Muscle layer of colon (tissue), 2 donors: ENCODE measurements around the gene BCLAF3.

Experiments
- H3K27ac ChIP-seq: one replicate; pipeline ENCODE4 v1.7.0; 2013; ENCODE audit warnings: low read depth, mild to moderate bottlenecking, low read length, moderate library complexity
- H3K27me3 ChIP-seq, 2 donors: one replicate each; pipeline ENCODE4 v1.7.0; 2013; ENCODE audit warnings: low read length in 2 of 2, mild to moderate bottlenecking in 2 of 2; ENCODE audit not compliant: insufficient read depth in 2 of 2, control insufficient read depth in 1 of 2
- H3K36me3 ChIP-seq: one replicate; pipeline ENCODE4 v1.7.0; 2013; ENCODE audit warnings: mild to moderate bottlenecking, low read length; ENCODE audit not compliant: insufficient read depth
- H3K4me1 ChIP-seq: one replicate; pipeline ENCODE4 v1.7.0; 2013; ENCODE audit warnings: mild to moderate bottlenecking, low read length; ENCODE audit not compliant: insufficient read depth
- H3K4me3 ChIP-seq, 2 donors: one replicate each; pipeline ENCODE4 v1.7.0; 2013; ENCODE audit warnings: low read length in 2 of 2, low read depth in 1 of 2, mild to moderate bottlenecking in 1 of 2, moderate library complexity in 1 of 2
- H3K9ac ChIP-seq: one replicate; pipeline ENCODE4 v1.7.0; 2013; ENCODE audit warnings: low read length
- H3K9me3 ChIP-seq: one replicate; pipeline ENCODE4 v1.7.0; 2013; ENCODE audit warnings: mild to moderate bottlenecking, low read length
- donor health status: abdominal sarcoma.
- donor health status: Adenocarcinoma of cecum.

The BCLAF3 gene

DNA sequence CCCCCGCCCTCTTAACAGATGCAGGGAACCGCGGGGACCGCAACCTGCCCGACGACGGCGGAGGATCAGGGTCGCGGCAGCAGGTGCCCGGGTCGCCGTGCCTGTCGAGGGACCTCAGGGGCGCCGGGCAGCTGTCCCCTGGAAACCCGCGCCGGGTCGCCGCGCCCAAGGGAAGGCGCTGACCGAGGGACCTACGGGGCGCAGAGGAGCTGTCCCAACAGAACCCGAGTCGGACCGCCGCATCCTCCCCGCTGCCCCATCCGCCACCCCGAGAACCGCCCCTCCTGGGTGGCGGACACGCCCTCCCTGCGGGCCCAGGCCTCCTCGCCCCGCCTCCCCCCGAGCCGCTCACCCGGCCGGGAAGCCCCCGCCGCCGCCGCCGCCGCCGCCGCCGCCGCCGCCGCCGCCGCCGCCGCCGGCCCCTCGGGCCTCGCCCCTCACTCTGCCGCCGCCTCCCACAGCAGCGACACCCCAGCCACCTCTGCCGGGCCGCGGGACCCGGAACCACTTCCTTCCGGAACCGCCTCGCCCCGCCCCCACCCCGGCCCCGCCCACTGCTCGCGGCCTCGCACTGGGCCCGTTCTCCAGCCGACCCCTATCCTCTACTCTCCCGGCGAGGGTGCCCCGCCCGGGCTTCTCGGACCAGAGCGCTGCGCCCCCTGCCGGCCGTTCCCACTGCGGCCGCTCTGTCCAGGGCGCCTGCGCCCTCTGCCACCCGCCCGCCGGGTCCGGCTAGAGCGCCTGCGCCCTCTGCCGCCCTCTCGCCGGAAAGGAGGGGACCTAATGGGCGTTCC lies at the start of gene BCLAF3:
BCLAF3 (minus strand) TSS at position 506 of the 794 bp plus-strand sequence. CDS start 20,797 bp downstream, outside the sequence.
- Histone ChIP-seq H3K27ac (peak within 1 kb of the TSS; percentile 34), H3K4me3 (peak within 1 kb of the TSS; percentile 42 to 60), H3K9ac (no peak within 1 kb of the TSS), H3K27me3 (no peaks in the 10 kb centered on the region), H3K9me3 (no peaks in the 10 kb centered on the region), H3K36me3 (no peaks in the 10 kb centered on the region), H3K4me1 (no peaks in the 10 kb centered on the region)

DNA sequence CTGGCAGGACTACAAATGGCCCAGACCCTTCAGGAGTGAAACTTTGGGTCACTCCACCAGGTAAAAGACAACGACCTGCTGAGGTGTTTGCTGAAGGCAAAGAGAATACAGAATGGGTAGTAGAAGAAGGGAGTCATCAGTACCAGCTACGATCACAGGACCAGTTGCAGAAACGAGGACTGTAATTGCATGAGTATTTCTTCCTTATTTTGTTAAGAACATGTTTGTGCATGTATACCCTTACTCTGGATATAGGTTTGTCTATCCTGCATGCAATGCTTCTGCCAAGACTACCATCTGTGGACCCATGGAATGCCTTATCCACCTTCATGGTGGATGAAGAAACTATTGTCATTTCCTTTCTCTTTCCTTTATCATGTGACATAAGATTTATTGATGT lies 48.1 kb upstream of the BCLAF3 start:
- Histone ChIP-seq H3K36me3 (no peaks in the 10 kb centered on the region), H3K4me1 (no peaks in the 10 kb centered on the region), H3K9ac (no peak overlapping the region), H3K27ac (no peak overlapping the region), H3K27me3 (no peaks in the 10 kb centered on the region), H3K9me3 (no peaks in the 10 kb centered on the region), H3K4me3 (no peak overlapping the region)

DNA sequence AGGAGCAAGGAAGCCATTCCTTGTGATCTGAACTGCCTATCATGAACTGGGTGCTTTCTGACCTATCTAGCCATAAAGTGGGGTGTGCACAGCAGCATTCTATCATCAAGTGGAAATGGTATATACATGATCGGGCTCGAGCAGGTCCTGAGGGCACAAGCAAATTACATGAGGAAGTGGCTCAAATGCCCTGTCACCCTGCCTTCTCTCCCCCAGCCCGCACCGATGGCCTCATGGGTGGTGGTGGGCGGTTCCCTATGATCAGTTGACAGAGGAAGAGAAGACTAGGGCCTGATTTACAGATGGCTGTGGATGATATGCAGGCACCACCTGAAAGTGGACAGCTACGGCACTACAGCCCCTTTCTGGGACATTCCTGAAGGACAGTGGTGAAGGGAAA lies 46.3 kb upstream of the BCLAF3 start:
- Histone ChIP-seq H3K36me3 (no peaks in the 10 kb centered on the region), H3K9me3 (no peaks in the 10 kb centered on the region), H3K4me1 (no peaks in the 10 kb centered on the region), H3K27me3 (no peaks in the 10 kb centered on the region), H3K9ac (no peak overlapping the region), H3K4me3 (no peak overlapping the region), H3K27ac (no peak overlapping the region)

DNA sequence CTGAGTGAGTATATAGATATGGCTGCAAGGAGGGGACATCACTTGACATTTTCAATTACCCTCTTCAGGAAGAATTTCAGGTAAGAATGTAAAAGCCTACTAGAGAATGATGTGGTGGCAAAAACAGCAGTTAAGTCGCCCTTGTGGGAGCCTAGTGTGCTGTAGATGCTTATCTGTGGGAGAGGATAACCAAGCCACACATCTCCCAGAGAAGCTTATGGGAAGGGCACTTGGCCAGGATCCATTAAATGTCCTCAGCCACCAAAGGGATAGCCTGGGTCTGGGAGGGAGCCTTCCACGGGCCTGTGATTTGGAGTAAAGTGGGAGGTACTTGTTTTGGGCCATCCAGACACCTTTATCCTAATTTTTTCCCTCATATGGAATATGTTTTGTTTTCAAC lies 41.3 kb upstream of the BCLAF3 start:
- Histone ChIP-seq H3K4me3 (no peak overlapping the region), H3K4me1 (no peaks in the 10 kb centered on the region), H3K9ac (no peak overlapping the region), H3K36me3 (no peaks in the 10 kb centered on the region), H3K27ac (no peak overlapping the region), H3K27me3 (peaks cover 0 to 7% of the 10 kb centered on the region in 2 donors), H3K9me3 (no peaks in the 10 kb centered on the region)

- Histone ChIP-seq H3K27me3 (peaks cover 0 to 7% of the 10 kb centered on the region in 2 donors), H3K9ac (no peak overlapping the region), H3K36me3 (no peaks in the 10 kb centered on the region), H3K4me1 (no peaks in the 10 kb centered on the region), H3K27ac (no peak overlapping the region), H3K9me3 (no peaks in the 10 kb centered on the region), H3K4me3 (no peak overlapping the region)
Observed at GRCh38 chrX:20029728-20030127, 38.9 kb upstream of the BCLAF3 start.

DNA sequence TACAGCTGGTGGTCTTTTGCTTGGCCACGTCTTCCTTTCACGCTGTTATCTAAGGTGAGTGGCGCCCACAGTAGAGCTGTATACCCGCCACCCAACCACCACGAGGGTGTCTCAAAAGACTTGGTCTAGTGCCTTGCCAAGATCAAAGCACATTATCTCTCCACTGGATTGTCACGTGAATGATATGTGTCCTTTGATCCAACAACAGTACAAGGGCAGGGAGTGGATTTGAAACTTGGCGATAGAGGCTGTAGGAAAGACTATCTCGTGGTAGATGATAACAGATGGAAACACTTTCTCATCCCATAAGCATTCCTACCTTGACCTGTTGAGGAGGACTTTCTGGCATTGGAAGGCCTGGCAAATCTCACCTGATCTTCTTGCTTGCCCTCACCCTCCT lies 37.7 kb upstream of the BCLAF3 start:
- H3K9me3 ChIP-seq = no peaks in the 10 kb centered on the region
- no peak overlapping the region for H3K27ac ChIP-seq

DNA sequence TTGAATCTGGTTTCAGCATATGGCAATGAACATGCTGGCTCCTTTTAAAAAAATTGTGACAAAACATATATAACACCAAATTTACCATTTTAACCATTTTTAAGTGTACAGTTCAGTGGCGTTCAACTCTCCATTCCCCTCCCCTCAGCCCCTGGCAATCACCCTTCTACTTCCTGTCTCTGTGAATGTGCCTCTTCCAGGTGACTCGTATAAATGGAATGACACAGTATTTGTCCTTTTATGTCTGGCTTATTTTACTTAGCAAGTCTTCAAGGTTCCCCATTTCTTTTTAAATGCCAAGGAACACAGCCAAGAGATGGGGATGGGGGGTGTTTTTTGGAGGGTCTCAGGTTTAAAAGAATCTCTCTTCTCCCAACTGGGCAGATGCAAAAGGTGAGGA lies 35.4 kb upstream of the BCLAF3 start:
- H3K9ac ChIP-seq = no peak overlapping the region
- no peak overlapping the region for H3K27ac ChIP-seq

More for the DNA sequence above, 37.7 kb upstream of the BCLAF3 start:
- no peak overlapping the region for H3K4me3 ChIP-seq
- no peaks in the 10 kb centered on the region for H3K4me1 ChIP-seq
- H3K36me3 ChIP-seq = no peaks in the 10 kb centered on the region
- H3K9ac ChIP-seq = no peak overlapping the region
- peaks cover 0 to 7% of the 10 kb centered on the region in 2 donors for H3K27me3 ChIP-seq

GRCh38 chrX:20019672-20020365 lies 29.0 kb upstream of the BCLAF3 start:
- H3K27me3 ChIP-seq = no peaks in the 10 kb centered on the region
- no peaks in the 10 kb centered on the region for H3K4me1 ChIP-seq
- no peaks in the 10 kb centered on the region for H3K36me3 ChIP-seq
- no peaks in the 10 kb centered on the region for H3K9me3 ChIP-seq
- no peak overlapping the region for H3K4me3 ChIP-seq
- H3K9ac ChIP-seq = no peak overlapping the region
- no peak overlapping the region for H3K27ac ChIP-seq

More for the DNA sequence above, 35.4 kb upstream of the BCLAF3 start:
- Histone ChIP-seq H3K9me3 (no peaks in the 10 kb centered on the region), H3K4me1 (no peaks in the 10 kb centered on the region), H3K4me3 (no peak overlapping the region), H3K27me3 (peaks cover 0 to 7% of the 10 kb centered on the region in 2 donors), H3K36me3 (no peaks in the 10 kb centered on the region)

- no peak overlapping the region for H3K9ac ChIP-seq
- H3K4me3 ChIP-seq = no peak overlapping the region
- H3K27me3 ChIP-seq = no peaks in the 10 kb centered on the region
- H3K27ac ChIP-seq = no peak overlapping the region
- no peaks in the 10 kb centered on the region for H3K36me3 ChIP-seq
- no peaks in the 10 kb centered on the region for H3K4me1 ChIP-seq
- H3K9me3 ChIP-seq = no peaks in the 10 kb centered on the region
Observed at GRCh38 chrX:20016616-20016945, 25.7 kb upstream of the BCLAF3 start.

DNA sequence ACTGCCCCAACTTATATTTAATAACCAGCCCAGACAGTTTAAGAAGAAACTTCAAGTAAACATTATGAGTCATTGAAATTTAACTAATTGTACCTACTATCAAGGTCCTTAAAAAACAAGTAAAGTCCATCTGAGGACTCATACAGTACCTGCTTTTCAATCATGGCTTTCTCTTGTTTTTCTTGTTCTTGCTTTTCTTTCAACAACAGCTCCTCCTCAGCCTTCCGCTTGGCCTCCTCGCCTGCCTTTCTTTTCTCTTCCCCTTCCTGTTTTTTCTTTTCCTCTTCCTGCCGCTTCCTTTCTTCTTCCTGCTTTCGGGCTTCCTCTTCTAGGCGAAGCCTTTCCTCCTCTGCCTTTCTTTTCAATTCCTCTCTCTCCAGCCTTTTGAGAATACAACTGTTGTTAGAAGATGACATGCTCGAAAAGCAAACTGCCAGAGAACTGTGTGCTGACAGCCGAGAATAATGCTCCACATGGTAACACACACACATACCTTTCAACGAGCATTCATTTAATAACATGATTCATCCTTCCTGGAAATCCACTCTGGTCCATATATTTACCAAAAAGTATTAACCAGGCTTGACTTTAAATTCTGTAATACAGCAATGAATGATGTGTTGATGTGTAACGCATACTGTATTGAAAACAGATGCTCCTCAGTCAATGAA lies 25.2 kb upstream of the BCLAF3 start:
- no peaks in the 10 kb centered on the region for H3K9me3 ChIP-seq
- no peaks in the 10 kb centered on the region for H3K27me3 ChIP-seq
- H3K27ac ChIP-seq = no peak overlapping the region
- H3K4me3 ChIP-seq = no peak overlapping the region
- no peak overlapping the region for H3K9ac ChIP-seq
- no peaks in the 10 kb centered on the region for H3K36me3 ChIP-seq
- no peaks in the 10 kb centered on the region for H3K4me1 ChIP-seq

DNA sequence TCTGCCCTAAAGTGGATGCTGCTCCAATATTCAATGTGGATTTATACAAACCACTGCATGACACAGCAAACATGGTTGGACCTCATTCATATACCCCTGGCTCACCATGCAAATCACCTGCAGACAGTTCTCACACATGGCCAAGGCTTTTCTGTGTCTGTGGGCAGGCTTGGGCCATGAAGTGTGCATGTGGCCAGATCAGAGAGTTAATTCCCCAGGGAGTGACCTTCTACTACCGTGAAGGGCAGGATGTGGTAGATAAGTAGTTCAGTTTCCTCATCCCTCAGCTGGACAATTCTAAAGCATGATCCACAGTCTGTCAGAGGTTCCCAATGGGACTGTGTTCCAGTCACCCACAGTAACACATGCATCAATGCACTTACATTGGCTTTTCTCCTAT lies 24.6 kb upstream of the BCLAF3 start:
- no peaks in the 10 kb centered on the region for H3K4me1 ChIP-seq
- no peaks in the 10 kb centered on the region for H3K27me3 ChIP-seq

More for the DNA sequence above, 24.6 kb upstream of the BCLAF3 start:
- no peak overlapping the region for H3K27ac ChIP-seq
- no peaks in the 10 kb centered on the region for H3K9me3 ChIP-seq
- H3K9ac ChIP-seq = no peak overlapping the region
- H3K4me3 ChIP-seq = no peak overlapping the region
- no peaks in the 10 kb centered on the region for H3K36me3 ChIP-seq
